Left ventricle myocardium inferior (tissue), 1 donor: ENCODE results near the gene ITGA2. TPM values are rescaled to one million over a fixed set of nuclear protein-coding genes. Genes with fewer than 3 reads are reported as not detected.

Experiments
- DNase-seq: peaks from one replicate; pipeline ENCODE4 v3.0.0-alpha.2; 2020
- H3K27ac ChIP-seq: fragments of 200-600 bp; replicated peaks from 2 replicates; pipeline ENCODE4 v1.8.0; 2021
- H3K27me3 ChIP-seq: fragments of 200-600 bp; 2 replicates; pipeline ENCODE4 v1.8.0; 2021; ENCODE audit warnings: low read depth
- H3K36me3 ChIP-seq: fragments of 200-600 bp; 2 replicates; pipeline ENCODE4 v1.8.0; 2021
- H3K4me1 ChIP-seq: fragments of 200-600 bp; 2 replicates; pipeline ENCODE4 v1.8.0; 2021
- H3K4me3 ChIP-seq: fragments of 200-600 bp; 2 replicates; pipeline ENCODE4 v1.8.0; 2021; ENCODE audit warnings: mild to moderate bottlenecking, moderate library complexity
- H3K9me3 ChIP-seq: fragments of 200-600 bp; replicated peaks from 2 replicates; pipeline ENCODE4 v1.8.0; 2021
- intact Hi-C: fragments of 100-400 bp; cut with micrococcal nuclease; formaldehyde crosslinking; loops from one replicate; pipeline ENCODE4 v1.11.0; 2022
- total RNA-seq: library from RNA; stranded (reverse); fragmentation: NEBNext Ultra II Directional; extraction: Animal tissue kit (Norgen Biotek cat#: 25700); gene quantifications from one replicate; pipeline ENCODE4 v1.2.1, GENCODE V29; 2021
- TF ChIP-seq, protein P1 (sequence below): fragments of 200-600 bp; IDR thresholded peaks from 2 replicates; pipeline ENCODE4 v1.8.0; 2021; ENCODE audit warnings: antibody characterized with exemption, mild to moderate bottlenecking, borderline replicate concordance
- donor health status: DM: no; HTN: yes; CAD: no; lungs with severe emphysema.

ITGA2 gene
- total RNA-seq, 1 donor from 2014 or later = 0.80 TPM

DNA sequence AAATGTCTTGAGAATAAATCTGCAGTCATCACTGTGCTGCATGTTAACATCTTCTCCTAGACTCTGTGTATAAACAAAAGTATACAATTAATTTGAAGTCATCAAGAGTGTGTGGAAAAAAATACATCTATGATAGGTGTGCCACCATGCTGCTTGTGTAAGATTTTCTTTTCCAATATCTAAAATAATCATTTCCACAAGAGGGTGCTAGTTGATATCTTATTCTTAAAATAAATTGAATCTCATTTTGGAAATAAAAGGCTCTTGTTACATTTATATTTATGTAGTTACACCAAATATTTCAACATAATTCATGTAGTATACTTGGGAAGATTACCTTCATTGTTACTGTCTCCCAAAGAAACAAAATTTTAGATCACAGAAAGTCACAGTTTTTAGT lies 134.6 kb downstream of the ITGA2 start:
- no peak overlapping the region for H3K4me3 ChIP-seq
- H3K27ac ChIP-seq = no peak overlapping the region
- TF ChIP-seq, protein P1, sequence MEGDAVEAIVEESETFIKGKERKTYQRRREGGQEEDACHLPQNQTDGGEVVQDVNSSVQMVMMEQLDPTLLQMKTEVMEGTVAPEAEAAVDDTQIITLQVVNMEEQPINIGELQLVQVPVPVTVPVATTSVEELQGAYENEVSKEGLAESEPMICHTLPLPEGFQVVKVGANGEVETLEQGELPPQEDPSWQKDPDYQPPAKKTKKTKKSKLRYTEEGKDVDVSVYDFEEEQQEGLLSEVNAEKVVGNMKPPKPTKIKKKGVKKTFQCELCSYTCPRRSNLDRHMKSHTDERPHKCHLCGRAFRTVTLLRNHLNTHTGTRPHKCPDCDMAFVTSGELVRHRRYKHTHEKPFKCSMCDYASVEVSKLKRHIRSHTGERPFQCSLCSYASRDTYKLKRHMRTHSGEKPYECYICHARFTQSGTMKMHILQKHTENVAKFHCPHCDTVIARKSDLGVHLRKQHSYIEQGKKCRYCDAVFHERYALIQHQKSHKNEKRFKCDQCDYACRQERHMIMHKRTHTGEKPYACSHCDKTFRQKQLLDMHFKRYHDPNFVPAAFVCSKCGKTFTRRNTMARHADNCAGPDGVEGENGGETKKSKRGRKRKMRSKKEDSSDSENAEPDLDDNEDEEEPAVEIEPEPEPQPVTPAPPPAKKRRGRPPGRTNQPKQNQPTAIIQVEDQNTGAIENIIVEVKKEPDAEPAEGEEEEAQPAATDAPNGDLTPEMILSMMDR = peak; percentile 35
- H3K9me3 ChIP-seq = no peaks in the 10 kb centered on the region
- no peak for DNase-seq
- H3K27me3 ChIP-seq = no peaks in the 10 kb centered on the region
- no peaks in the 10 kb centered on the region for H3K4me1 ChIP-seq
- intact Hi-C loops = no loop called here
- H3K36me3 ChIP-seq = no peaks in the 10 kb centered on the region

DNA sequence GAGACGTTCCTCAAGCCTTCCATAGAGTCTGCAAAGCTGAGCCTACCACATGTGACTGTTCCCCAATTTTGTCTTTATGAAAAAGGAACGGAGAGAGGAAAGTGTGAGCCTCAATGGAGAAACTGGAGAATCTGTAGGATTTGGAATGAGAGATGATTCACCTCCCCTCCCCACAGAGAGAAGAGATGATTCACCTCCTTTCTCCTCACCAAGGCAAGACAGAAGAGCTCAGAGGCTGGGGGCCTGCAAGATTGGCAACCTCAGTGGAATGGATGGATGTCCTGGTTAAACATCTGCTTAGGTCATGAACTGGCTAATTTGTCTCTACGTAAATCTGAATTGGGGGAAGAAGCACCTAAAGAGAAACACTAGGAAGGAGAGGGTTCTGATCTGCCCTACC lies 137.4 kb downstream of the ITGA2 start:
- TF ChIP-seq, protein P1 = no peak
- intact Hi-C loops = no loop called here
- H3K36me3 ChIP-seq = no peaks in the 10 kb centered on the region
- no peaks in the 10 kb centered on the region for H3K9me3 ChIP-seq
- no peak for DNase-seq
- no peaks in the 10 kb centered on the region for H3K27me3 ChIP-seq
- H3K27ac ChIP-seq = no peak overlapping the region
- no peak overlapping the region for H3K4me3 ChIP-seq
- H3K4me1 ChIP-seq = no peaks in the 10 kb centered on the region

- DNase-seq = no peak
- TF ChIP-seq, protein P1 = no peak
- Histone ChIP-seq H3K36me3 (no peaks in the 10 kb centered on the region), H3K27me3 (no peaks in the 10 kb centered on the region), H3K4me3 (no peak overlapping the region), H3K4me1 (no peaks in the 10 kb centered on the region), H3K9me3 (no peaks in the 10 kb centered on the region), H3K27ac (no peak overlapping the region)
- intact Hi-C loops = no loop called here
Measured at GRCh38 chr5:53127107-53127506, 138.0 kb downstream of the ITGA2 start.

- TF ChIP-seq, protein P1 = no peak
- H3K9me3 ChIP-seq = no peaks in the 10 kb centered on the region
- no peak for DNase-seq
- intact Hi-C loops = no loop called here
- H3K27ac ChIP-seq = no peak overlapping the region
- no peaks in the 10 kb centered on the region for H3K36me3 ChIP-seq
- no peaks in the 10 kb centered on the region for H3K27me3 ChIP-seq
- H3K4me1 ChIP-seq = no peaks in the 10 kb centered on the region
- no peak overlapping the region for H3K4me3 ChIP-seq
Measured at GRCh38 chr5:53128481-53128880, 139.3 kb downstream of the ITGA2 start.

DNA sequence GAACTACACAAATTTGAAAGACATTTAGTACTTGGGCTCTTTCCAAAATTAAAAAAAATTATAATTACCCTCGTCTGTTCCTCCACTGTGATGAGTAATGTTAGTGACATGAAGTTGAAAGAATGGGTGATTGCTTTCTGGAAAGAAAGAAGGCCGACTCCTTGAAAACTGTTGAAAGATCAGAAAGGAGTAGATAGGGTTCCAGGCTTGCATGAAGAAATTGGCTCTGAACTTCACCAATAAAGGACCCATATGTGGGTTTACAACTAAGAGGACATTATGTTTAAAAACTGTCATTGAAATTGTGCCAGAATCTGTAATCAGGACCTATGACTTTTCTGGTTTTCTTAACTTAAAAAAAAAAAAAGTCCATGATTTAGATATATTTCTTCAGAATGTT lies 141.1 kb downstream of the ITGA2 start:
- Histone ChIP-seq H3K4me3 (no peak overlapping the region), H3K27me3 (no peaks in the 10 kb centered on the region), H3K27ac (no peak overlapping the region), H3K9me3 (no peaks in the 10 kb centered on the region), H3K4me1 (no peaks in the 10 kb centered on the region), H3K36me3 (no peaks in the 10 kb centered on the region)
- DNase-seq = no peak
- TF ChIP-seq, protein P1 = no peak
- intact Hi-C loops = no loop called here

GRCh38 chr5:53133020-53133419 lies 143.9 kb downstream of the ITGA2 start:
- intact Hi-C loops = no loop called here
- no peaks in the 10 kb centered on the region for H3K4me1 ChIP-seq
- DNase-seq = no peak
- H3K4me3 ChIP-seq = no peak overlapping the region
- no peaks in the 10 kb centered on the region for H3K9me3 ChIP-seq
- H3K27ac ChIP-seq = no peak overlapping the region
- no peaks in the 10 kb centered on the region for H3K27me3 ChIP-seq
- no peaks in the 10 kb centered on the region for H3K36me3 ChIP-seq
- TF ChIP-seq, protein P1 = no peak
